Measurements from ENCODE around the gene TLNRD1.

Gene TLNRD1

GRCh38 chr15:80982839-80983238 is 17.9 kb upstream of the TLNRD1 start:
- Mint-ChIP-seq H3K27me3 (ENCODE audit: low read depth, poor library complexity) (no peaks in the 10 kb centered on the region), H3K4me3 (no peak overlapping the region), H3K36me3 (ENCODE audit: low read depth) (peaks cover 50% of the 10 kb centered on the region), H3K27ac (no peak overlapping the region), H3K4me1 (peaks cover 31% of the 10 kb centered on the region), H3K9me3 (no peaks in the 10 kb centered on the region)
- TF ChIP-seq CTCF (IDR thresholded peaks at IDR 0.05) = no peak
- no peak for DNase-seq

GRCh38 chr15:80984856-80985255 is 15.9 kb upstream of the TLNRD1 start:
- Mint-ChIP-seq H3K9me3 (no peaks in the 10 kb centered on the region), H3K4me3 (no peak overlapping the region), H3K4me1 (peaks cover 37% of the 10 kb centered on the region), H3K36me3 (ENCODE audit: low read depth) (peaks cover 37% of the 10 kb centered on the region), H3K27ac (no peak overlapping the region), H3K27me3 (ENCODE audit: low read depth, poor library complexity) (no peaks in the 10 kb centered on the region)
- DNase-seq = no peak
- no peak for TF ChIP-seq CTCF (IDR thresholded peaks at IDR 0.05)

- H3K9me3 Mint-ChIP-seq = no peaks in the 10 kb centered on the region
- H3K4me3 Mint-ChIP-seq = no peak overlapping the region
- no peak overlapping the region for H3K27ac Mint-ChIP-seq
- H3K36me3 Mint-ChIP-seq (ENCODE audit: low read depth) = peaks cover 31% of the 10 kb centered on the region
- peaks cover 37% of the 10 kb centered on the region for H3K4me1 Mint-ChIP-seq
- no peaks in the 10 kb centered on the region for H3K27me3 Mint-ChIP-seq (ENCODE audit: low read depth, poor library complexity)
- TF ChIP-seq CTCF (IDR thresholded peaks at IDR 0.05) = no peak
- no peak for DNase-seq
Observed at GRCh38 chr15:80985981-80986380, 14.7 kb upstream of the TLNRD1 start.

- Mint-ChIP-seq H3K36me3 (ENCODE audit: low read depth) (peaks cover 31% of the 10 kb centered on the region), H3K9me3 (no peaks in the 10 kb centered on the region), H3K27me3 (ENCODE audit: low read depth, poor library complexity) (no peaks in the 10 kb centered on the region), H3K4me1 (peaks cover 37% of the 10 kb centered on the region), H3K27ac (no peak overlapping the region), H3K4me3 (no peak overlapping the region)
- no peak for TF ChIP-seq CTCF (IDR thresholded peaks at IDR 0.05)
- no peak for DNase-seq
Observed at GRCh38 chr15:80986487-80986886, 14.2 kb upstream of the TLNRD1 start.

GRCh38 chr15:80988148-80988796 is 12.5 kb upstream of the TLNRD1 start:
- Mint-ChIP-seq H3K27ac (peak overlapping the region; percentile 23), H3K9me3 (no peaks in the 10 kb centered on the region), H3K36me3 (ENCODE audit: low read depth) (peaks cover 19% of the 10 kb centered on the region), H3K4me1 (peaks cover 37% of the 10 kb centered on the region), H3K4me3 (peak overlapping the region; percentile 94), H3K27me3 (ENCODE audit: low read depth, poor library complexity) (peaks cover 4% of the 10 kb centered on the region)
- no peak for TF ChIP-seq CTCF (IDR thresholded peaks at IDR 0.05)
- DNase-seq = no peak

GRCh38 chr15:80989081-80989517 is 11.6 kb upstream of the TLNRD1 start:
- Mint-ChIP-seq H3K4me1 (peaks cover 37% of the 10 kb centered on the region), H3K4me3 (peak overlapping the region; percentile 94), H3K27me3 (ENCODE audit: low read depth, poor library complexity) (peaks cover 4% of the 10 kb centered on the region), H3K27ac (peak overlapping the region; percentile 97), H3K9me3 (no peaks in the 10 kb centered on the region), H3K36me3 (ENCODE audit: low read depth) (peaks cover 16% of the 10 kb centered on the region)
- no peak for TF ChIP-seq CTCF (IDR thresholded peaks at IDR 0.05)
- DNase-seq = peak; percentile 61
